ENCODE measurements around the gene MRS2. TPM values are rescaled to one million over a fixed set of nuclear protein-coding genes. Genes with fewer than 3 reads are reported as not detected.

Gene MRS2
- total and polyA plus RNA-seq, 9 of the 15 experiments (the other 6 are each of a cell fraction or from before 2014, with no cell fraction given) = 14.6 to 57.9 (median 48.1) TPM

DNA sequence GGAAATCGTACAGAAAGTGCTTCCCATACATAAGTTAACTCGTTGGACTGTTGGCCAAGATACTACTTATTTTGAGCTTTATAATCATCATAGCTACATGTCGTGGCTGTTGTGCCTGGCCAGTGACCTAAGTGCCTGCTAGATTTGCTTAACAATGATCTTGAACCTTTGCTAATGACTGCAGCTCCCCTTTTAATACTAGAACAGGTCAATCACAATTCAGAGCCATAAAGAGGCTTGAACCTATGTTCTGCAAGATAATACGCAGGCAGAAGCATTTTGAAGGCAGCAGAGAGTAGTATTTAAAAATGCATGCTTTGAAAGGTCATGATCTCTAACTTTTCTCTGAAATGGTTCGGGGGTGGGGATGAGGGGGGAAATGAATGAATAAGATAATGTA lies 2.5 kb downstream of the MRS2 start (continued):
- TF ChIP-seq, protein P1, sequence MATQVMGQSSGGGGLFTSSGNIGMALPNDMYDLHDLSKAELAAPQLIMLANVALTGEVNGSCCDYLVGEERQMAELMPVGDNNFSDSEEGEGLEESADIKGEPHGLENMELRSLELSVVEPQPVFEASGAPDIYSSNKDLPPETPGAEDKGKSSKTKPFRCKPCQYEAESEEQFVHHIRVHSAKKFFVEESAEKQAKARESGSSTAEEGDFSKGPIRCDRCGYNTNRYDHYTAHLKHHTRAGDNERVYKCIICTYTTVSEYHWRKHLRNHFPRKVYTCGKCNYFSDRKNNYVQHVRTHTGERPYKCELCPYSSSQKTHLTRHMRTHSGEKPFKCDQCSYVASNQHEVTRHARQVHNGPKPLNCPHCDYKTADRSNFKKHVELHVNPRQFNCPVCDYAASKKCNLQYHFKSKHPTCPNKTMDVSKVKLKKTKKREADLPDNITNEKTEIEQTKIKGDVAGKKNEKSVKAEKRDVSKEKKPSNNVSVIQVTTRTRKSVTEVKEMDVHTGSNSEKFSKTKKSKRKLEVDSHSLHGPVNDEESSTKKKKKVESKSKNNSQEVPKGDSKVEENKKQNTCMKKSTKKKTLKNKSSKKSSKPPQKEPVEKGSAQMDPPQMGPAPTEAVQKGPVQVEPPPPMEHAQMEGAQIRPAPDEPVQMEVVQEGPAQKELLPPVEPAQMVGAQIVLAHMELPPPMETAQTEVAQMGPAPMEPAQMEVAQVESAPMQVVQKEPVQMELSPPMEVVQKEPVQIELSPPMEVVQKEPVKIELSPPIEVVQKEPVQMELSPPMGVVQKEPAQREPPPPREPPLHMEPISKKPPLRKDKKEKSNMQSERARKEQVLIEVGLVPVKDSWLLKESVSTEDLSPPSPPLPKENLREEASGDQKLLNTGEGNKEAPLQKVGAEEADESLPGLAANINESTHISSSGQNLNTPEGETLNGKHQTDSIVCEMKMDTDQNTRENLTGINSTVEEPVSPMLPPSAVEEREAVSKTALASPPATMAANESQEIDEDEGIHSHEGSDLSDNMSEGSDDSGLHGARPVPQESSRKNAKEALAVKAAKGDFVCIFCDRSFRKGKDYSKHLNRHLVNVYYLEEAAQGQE (IDR thresholded peaks at IDR 0.05; ENCODE audit: borderline replicate concordance) = no peak
- TF ChIP-seq, protein P1 (CRISPR knock-in tag; IDR thresholded peaks at IDR 0.05; ENCODE audit: low read depth) = no peak
- no peak for TF ChIP-seq NFXL1 (CRISPR knock-in tag; IDR thresholded peaks at IDR 0.05)
- no peak for TF ChIP-seq MAZ (CRISPR knock-in tag; conservative IDR thresholded peaks at IDR 0.05 in 1 of 2, IDR thresholded peaks at IDR 0.05 in 1 of 2)
- TF ChIP-seq ZZZ3 (IDR thresholded peaks at IDR 0.05) = no peak

All from K562 (cell line).